ENCODE data around the gene PPTC7.
A peak's percentile ranks its signal among the peaks of the same experiment; 100 is the strongest.
"Not testable (repeated sequence)": the region's sequence is repeated elsewhere in the genome, so short reads cannot be mapped to it uniquely, and the experiment has no call there.

Gene PPTC7, protein sequence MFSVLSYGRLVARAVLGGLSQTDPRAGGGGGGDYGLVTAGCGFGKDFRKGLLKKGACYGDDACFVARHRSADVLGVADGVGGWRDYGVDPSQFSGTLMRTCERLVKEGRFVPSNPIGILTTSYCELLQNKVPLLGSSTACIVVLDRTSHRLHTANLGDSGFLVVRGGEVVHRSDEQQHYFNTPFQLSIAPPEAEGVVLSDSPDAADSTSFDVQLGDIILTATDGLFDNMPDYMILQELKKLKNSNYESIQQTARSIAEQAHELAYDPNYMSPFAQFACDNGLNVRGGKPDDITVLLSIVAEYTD

DNA sequence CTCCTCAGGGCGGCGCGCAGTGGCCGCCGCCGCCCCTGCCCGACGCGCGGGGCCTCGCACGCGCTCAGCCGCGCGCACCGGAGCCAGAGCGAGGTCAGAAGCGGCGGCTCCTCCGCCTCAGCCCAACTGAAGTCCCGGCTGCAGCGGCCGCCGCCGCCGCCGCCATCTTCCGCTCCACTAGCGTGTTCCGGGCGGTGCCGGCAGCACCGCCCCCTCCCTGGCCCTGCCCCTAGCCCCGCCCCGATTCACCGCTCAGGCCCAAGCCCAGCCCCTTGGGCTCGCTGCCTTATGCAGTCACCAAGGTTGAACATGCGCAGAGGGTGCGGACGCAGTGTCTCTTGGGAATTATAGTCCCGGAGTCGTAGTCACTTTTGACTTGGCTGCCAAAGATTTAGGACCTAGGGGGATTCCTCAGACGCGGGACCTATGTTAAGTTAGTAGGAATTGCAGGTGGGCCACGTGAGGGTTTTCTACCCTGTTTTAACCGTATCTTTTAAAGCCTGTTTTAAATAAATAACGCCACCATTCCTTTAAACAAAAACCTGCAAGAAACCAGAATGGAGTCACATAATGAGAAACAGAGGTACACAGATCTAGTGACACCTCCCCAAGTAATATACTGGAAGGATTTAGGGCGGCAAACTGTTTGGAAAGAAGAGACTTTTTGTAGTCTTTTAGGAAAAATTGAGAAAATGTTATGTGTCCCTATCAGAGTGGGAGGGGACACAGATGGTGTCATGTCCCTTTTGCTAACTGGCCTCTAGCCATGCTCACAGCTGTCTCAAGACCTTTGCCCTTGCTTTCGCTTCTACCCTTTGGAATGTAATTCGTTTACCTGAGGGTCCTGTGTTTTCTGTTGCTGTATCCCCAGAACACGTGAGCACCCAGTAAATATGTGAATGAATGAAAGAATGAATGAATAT lies at the start of gene PPTC7:
Gene PPTC7, minus strand, starts transcription at position 182 of the 923 bp plus-strand sequence. CDS start 287 bp downstream, outside the sequence.
- DNase-seq, result peak; percentile 89 to 94 (median 92)

DNA sequence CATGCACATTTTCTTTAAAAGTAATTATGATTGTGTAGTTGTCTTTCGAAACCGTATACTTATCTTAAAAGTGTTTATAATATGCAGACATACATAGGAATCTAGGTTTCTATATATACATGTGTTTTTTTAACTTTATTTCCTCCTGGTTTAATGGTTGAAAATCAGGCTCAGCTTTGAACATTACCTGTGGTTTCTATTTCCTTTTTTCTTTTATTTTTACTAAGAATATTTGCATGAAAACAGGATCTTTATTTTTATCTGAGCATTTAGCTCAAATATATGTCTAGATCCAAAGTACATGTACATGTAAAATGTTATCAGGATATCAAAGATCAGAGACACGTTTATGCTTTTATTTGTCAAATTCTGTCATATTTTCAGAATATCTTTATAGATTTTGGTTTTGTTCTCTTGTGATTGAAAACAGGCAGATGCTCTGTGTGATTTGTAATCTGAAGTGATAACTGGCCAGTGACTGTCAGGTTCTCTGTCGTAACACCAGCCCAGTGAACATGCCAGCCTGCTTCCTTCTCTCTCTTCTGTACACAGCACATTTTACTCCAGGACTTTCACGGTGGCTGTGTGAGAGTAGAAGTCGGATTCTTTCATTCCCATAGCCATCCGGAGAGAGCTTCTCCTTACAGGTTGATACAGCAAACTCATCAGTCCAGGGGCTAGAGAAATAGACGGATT lies 44.5 kb upstream of the PPTC7 start:
- no peak for DNase-seq

DNA sequence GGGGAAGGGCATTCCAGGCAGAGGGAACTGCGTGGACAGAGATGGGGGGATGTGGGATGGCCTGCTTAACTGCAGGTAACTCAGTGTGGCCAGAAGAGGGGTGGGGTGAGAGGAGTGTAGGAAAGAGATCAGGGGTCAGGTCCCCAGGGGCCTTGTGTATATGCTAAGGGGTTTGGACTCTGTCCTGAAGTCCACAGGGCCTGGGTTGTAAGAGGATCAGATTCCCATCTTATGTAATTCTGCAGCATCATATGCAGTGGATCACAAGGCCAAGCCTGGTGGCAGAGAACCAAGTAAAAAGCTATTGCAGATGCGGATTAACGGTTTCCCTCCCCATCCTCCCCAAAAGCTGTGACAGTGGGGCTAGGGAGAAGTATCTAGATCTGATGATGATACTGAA lies 39.5 kb upstream of the PPTC7 start:
- DNase-seq, result no peak

DNA sequence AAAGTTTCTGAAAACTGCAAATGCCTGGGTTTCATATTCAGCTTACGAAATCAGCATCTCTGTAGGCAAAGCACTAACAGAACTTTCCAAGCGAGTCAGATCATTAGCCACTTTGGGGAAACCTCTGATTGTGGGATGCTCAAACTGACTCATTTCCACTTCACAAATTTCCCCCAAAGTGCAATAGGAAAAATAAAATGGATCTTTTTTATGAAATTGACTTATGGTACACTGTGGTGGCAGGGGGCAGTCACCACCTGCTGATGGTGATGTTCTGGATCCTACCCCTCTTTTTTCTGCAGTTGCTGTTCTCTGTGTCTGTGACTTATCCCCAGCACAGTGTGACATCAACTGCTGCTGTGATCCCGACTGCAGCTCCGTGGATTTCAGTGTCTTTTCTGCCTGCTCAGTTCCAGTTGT lies 36.4 kb upstream of the PPTC7 start:
- DNase-seq, result no peak

DNA sequence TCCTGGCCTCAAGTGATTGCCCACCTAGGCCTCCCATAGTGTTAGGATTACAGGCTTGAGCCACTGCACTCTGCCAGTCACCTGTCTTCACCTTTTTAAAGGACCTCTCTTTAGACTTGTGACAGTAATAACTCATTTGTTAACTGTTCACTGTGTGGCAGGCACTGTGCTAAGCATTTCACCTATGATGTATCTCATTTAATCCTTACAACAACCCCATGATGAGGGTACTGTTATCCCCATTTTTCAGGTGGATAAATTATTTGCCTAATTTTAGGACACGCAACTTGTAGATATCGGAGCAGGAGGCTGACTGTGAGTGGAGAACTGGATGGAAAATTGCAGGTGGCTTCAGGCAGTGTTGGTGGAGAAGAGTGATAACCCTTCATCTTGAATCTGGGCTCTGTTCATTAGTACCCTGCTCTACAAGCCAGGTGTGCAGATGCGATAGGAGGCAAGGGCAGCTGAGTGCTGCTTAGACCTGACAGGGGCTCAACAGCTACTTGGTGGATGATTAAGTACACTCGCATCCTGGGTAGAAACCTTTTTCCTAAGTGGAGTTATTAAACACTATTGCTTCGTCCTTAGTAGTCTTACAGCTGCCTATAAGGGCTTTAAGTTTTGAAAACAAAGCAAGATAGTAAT lies 33.5 kb upstream of the PPTC7 start:
- no peak for DNase-seq

DNA sequence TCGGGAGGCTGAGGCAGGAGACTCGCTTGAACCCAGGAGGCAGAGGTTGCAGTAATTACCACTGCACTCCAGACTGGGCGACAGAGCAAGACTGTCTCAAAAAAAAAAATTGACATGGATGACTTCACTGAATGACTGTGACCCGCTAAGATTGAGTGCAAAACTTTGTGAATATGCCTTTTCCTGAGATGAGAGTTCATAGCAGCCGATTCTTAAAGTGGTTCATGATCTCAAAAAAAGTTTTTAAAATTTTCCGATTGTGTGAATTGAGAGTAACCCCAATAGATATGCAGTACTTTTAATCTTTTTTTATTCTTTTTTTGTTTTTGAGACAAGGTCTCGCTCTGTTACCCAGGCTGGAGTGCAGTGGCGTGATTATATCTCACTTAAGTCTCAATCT lies 32.1 kb upstream of the PPTC7 start:
- no peak for DNase-seq

DNA sequence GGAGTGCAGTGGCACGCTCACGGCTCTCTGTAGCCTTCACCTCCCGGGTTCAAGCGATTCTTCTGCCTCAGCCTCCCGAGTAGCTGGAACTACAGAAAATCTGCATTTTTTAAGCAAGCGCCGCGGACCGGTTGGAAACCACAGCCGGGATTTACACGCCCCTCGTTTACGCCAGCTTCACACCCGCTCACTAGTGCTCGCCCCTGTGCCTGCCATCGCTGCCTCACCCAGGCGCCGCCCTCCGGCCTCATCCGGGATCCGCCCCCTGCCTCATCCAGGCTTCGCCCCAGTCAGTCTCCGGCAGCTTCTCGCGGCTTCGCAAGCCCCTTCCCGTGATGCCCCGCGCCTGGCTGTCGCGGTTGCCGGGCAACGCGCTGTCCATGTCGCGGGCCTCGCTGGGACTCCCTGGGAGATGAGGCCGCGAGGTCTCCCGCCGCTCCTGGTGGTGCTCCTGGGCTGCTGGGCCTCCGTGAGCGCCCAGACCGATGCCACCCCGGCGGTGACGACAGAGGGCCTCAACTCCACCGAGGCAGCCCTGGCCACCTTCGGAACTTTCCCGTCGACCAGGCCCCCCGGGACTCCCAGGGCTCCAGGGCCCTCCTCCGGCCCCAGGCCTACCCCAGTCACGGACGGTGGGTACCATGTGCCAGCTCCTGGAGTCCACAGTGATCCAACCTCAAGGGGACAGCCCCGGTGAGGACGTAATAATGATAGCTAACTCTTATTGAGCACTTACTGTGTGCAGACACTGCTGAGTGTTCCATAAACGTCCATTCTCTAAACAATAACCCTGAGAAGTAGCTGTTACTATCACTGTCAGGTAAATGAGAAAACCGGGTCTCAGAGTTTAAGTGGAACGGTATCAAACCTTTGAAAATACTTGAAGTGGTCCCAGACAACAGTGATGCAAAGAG lies 30.9 kb upstream of the PPTC7 start, which contains the start of gene TCTN1:
Gene TCTN1, plus strand, starts transcription at position 359 of the 914 bp plus-strand sequence. Its CDS starts 54 bp downstream, at position 413.
- peak; percentile 89 to 94 (median 92) for DNase-seq

DNA sequence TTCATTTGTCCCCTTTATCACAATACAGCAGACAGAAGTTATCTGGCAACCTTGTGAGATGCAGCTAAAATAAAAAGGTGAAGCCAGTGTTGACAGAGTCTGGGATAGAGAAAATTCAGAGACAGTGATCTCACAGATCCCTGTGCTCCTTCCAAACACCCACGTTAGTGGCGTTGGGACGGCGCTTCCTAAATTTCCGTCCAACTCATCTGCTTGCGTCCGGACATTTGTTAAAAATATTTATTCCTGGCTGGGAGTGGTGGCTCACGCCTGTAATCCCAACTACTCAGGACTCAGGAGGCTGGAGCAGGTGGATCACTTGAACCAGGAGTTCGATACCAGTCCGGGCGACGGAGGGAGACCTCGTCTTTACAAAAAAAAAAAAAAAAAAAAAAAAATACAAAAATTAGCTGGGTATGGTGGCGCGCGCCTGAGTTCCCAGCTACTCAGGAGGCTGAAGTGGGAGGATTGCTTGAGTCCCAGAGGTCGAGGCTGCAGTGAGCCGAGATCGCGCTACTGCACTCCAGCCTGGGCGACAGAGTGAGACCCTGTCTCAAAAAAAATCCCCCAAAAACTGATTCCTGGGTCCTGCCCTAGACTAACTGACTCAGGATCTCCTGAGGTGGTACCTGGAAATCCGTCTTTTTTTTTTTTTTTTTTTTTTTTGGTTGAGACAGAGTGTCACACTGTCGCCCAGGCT lies 30.1 kb upstream of the PPTC7 start:
- no peak for DNase-seq

DNA sequence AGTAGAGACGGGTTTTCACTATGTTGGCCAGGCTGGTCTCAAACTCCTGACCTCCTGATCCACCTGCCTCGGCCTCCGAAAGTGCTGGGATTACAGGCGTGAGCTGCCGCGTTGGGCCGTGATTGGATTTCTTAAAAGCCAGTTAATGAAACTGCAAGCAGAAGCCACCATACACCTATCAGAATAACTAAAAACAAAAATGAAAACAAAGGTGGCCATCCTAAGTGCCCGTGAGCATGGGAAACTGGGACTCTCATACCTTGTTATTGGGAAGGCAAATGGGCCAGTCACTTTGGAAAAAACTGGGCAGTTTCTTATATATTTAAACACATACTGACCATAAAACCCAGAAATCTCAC lies 23.1 kb upstream of the PPTC7 start:
- DNase-seq, result no peak

DNA sequence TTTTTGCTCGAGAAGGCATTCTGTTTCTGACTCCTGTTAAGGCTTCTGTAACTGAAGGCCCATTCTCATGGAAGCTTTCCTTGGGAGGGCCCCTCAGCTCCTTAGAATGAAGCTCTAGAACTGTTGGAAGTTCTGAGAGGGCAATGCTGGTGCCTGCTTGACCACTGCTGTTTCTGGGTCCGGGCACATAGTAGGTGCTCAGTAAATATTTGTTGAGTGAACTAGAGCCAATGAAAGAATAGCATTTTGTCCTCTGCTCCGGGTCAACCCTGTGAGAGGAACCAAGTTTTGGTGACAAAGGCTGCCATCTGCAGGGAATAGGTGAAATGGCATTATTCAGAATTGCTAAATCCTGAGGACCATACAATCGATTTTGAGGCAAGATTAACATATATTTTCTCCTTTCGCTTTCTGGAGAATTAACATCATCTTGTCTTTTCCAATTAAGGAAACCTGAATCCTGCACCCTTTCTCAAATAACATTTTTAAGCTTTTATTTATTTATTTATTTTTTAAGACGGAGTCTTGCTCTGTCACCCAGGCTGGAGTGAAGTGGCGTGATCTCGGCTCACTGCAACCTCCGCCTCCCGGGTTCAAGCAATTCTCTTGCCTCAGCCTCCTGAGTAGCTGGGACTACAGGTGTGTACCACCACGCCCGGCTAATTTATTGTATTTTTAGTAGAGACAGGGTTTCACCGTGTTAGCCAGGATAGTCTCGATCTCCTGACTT lies 19.1 kb upstream of the PPTC7 start:
- not testable (repeated sequence) for DNase-seq

DNA sequence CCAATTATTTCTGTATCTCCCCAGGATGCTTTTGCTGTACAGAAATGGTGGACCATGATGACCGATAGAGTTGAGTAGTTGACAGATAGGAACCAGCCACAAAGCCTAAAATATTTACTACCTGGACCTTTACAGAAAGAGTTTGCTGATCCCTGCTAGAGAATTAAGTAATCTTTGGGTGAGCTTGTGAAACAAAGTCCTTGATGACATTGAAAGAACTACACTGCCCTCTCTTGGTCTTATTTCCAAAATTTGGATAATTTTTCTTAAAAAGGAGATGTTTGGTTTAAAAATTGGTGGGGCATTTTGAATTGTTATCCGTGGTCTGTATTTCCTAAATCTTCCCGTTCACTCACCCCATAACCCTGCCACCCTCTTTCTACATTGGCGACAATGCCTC lies 17.1 kb upstream of the PPTC7 start:
- DNase-seq, result no peak

DNA sequence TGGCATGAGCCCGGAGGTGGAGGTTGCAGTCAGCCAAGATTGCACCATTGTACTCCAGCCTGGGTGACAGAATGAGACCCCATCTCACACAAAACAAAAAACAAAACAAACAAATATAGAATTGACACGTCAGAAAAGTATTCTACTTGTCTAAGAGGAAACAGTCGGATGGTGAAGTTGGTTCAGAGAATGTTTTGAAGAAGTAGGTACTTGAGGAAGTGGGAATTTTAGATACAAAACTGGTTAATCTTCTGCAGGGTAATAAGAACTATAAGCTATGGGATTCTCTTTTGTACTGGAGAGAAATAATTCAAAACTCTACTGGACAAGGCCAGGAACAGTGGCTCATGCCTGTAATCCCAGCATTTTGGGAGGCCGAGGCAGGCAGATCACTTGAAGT lies 16.2 kb upstream of the PPTC7 start:
- DNase-seq, result no peak

DNA sequence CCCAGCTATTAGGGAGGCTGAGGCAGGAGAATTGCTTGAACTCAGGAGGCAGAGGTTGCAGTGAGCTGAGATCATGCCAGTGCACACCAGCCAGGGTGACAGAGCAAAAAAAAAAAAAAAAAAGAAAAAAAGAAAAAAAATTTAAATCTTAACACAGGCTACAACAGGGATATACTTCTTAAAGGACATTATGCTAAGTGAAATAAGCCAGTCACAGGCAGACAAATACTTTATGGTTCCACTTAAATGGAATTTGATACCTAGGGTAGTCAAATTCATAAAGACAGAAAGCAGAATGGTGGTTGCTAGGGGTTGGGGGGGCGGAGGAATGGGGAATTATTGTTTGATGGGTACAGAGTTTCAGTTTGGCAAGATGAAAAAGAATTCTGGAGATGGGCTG lies 14.8 kb upstream of the PPTC7 start:
- DNase-seq, result no peak

DNA sequence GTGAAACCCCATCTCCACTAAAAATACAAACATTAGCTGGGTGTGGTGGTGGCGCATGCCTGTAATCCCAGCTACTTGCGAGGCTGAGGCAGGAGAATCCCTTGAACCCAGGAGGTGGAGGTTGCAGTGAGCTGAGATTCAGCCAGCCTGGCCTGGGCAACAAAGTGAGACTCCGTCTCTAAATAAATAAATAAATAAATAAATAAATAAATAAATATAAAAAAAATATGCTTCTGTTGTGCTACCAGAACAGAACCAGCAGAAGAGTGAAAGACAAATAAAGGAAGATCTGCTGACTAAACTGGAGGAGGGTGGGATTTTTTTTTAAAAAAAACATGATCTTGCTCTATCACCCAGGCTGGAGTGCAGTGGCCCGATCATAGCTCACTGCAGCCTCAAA lies 9.8 kb upstream of the PPTC7 start:
- not testable (repeated sequence) for DNase-seq

DNA sequence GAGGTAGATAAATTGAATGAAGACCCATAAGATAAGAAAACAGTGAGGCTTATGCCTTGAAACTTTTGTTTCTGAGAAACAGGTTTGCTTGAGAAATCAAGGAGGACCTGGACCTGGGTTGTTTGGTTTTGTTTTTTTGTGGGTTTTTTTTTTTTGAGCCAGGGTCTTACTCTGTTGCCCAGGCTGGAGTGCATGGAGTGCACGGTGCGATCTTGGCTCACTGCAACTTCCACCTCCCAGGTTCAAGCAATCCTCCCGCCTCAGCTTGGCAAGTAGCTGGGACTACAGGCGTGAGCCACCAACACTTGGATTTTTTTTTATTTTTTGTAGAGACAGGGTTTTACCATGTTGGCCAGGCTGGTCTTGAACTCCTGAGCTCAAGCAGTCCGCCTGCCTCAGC lies 9.0 kb upstream of the PPTC7 start:
- DNase-seq, result no peak

DNA sequence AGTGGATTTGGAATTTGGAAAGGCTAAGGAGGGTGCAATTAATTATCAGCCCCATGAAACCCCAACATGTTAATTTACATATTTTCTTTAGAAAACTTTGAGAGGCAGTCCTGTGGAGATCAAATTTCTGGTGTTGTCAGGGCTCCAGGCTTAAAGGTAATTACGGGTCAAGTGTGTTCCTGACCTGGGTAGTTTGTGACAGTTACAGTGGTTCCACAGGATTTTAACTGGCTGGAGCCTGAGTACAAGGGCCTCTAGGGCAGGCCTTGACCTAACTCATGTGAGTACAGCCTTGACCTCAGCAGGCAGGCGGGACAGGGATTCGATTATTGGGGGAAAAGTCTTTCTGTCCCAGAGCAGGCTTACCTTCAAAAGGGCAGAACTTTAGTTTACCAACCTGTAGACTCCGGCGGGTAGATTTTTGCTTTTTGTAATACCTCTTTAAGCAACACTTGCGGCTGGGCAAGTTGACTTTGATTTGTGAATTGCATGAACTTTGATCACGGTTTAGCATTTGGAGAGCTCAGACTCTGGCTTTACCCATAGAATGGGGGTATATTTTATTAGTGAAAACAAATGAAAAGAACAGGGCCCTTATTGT lies 8.4 kb upstream of the PPTC7 start:
- DNase-seq, result no peak

DNA sequence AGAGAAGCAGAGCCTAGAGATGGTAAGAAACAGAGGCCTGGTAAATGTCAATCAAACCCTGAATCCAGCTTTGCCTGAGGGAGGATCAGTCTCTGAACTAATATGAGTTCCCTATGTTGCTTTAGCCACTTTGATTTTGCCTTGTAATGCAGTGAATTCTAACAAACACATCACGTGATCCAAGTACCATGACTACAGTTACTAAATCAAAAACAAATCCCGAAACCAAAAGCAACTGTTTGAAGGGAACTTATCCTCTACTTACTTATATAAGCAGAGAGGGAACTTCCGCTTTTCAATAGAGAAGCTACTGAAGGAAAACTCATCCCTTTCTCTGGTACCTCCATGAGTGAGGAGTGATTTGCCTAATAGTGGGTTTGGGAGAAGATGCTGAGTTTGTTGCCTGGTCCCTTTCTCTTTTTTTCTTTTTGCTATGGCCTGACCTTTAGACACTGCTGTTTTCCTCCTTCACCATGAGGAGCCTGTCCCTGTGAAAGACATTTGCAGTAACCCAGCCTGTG lies 7.7 kb upstream of the PPTC7 start:
- DNase-seq, result no peak

DNA sequence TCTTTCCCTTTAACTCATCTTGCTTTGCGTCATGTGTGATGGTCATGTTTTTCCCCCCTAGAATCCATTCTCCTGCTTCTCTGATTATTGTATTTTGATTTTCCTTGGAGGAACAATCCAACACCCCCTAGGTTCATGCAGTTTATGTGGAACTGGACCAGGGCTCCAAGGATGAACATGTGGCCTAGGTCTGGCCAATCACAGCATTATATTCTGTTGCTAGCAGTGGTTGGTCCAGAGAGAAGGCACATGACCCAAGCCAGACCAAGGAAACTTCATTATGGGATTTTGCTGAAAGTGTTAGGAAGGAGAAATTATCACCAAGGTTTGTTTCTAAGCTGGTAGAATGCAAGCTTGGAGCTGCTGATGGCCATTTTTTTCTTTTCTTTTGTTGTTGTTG lies 6.9 kb upstream of the PPTC7 start:
- DNase-seq, result no peak

DNA sequence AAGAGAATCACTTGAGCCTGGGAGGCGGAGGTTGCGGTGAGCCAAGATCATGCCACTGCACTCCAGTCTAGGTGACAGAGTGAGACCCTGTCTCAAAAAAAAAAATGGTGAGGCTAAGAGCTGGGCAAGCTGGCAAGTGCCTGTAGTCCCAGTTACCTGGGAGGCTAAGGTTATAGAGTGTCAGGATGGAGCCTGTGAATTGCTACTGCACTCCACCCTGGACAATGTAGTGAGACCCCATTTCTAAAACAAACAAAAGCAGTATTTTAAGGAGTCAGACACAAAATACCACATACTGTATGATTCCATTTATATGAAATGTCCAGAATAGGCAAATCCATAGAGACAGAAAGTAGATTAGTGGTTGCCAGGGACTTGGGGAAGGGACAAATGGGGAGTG lies 4.0 kb upstream of the PPTC7 start:
- not testable (repeated sequence) for DNase-seq
